B cell (primary cell): ENCODE results near the gene SURF6. TPM values are rescaled to one million over a fixed set of nuclear protein-coding genes. Genes with fewer than 3 reads are reported as not detected.
A peak's percentile ranks its signal among the peaks of the same experiment; 100 is the strongest.

Experiments
- ATAC-seq: fragments of 200-7000 bp; cut with Tn5 transposase; one replicate; pipeline ENCODE4 v1.10.0; 2021; ENCODE audit warnings: low read depth, mild to moderate bottlenecking, moderate number of reproducible peaks, moderate library complexity
- CTCF ChIA-PET: fragments of 350-600 bp; sonication (Branson Sonifier 250); formaldehyde crosslinking; loops from one replicate; lab custom pipeline; 2021; ENCODE audit warnings: antibody characterized with exemption, inconsistent platforms; lab: Charles Lee
- POLR2A ChIA-PET: fragments of 350-600 bp; sonication (Branson Sonifier 250); formaldehyde crosslinking; loops from one replicate; lab custom pipeline; 2021; ENCODE audit warnings: antibody characterized with exemption; lab: Charles Lee
- DNase-seq: peaks from one replicate; pipeline ENCODE4 v3.0.0; 2013
- H2AFZ ChIP-seq: 2 replicates; pipeline ENCODE4 v1.6.1; 2012; ENCODE audit warnings: mild to moderate bottlenecking, low read depth, low read length; ENCODE audit not compliant: insufficient read depth, poor library complexity, severe bottlenecking
- H3K27ac ChIP-seq, 2 donors: 1 replicate in 1 of 2; 2 replicates in 1 of 2; pipeline ENCODE4 v1.5.1; 2012 to 2013; ENCODE audit warnings: low read length in 2 of 2, mild to moderate bottlenecking in 2 of 2, moderate library complexity in 1 of 2
- H3K27me3 ChIP-seq, 4 experiments: fragments of 200-600 bp in 1 of 4; sonication (generic) in 1 of 4; replicated peaks in 1 of 4; 1 replicate in 2 of 4; 2 replicates in 2 of 4; pipeline versions ENCODE4 v1.6.1 to v1.7.0; 2013 to 2016; ENCODE audit warnings: low read length in 3 of 4, mild to moderate bottlenecking in 2 of 4, mixed read lengths in 1 of 4, moderate library complexity in 1 of 4; ENCODE audit not compliant: insufficient read depth in 4 of 4, control insufficient read depth in 3 of 4; ENCODE audit errors: control extremely low read depth in 1 of 4
- H3K36me3 ChIP-seq, 2 experiments: replicated peaks in 1 of 2; 1 replicate in 1 of 2; 2 replicates in 1 of 2; pipeline versions ENCODE4 v1.6.1 to v1.7.1; 2013; ENCODE audit warnings: low read length in 1 of 2; ENCODE audit not compliant: insufficient read depth in 2 of 2, control insufficient read depth in 1 of 2; ENCODE audit errors: control extremely low read depth in 1 of 2, extremely low read depth in 1 of 2
- H3K4me1 ChIP-seq, 2 donors: fragments of 200-600 bp in 1 of 2; sonication (generic) in 1 of 2; 1 replicate in 1 of 2; 2 replicates in 1 of 2; pipeline versions ENCODE4 v1.5.1 to v1.6.1; 2013 to 2017; ENCODE audit warnings: low read length in 2 of 2; ENCODE audit not compliant: control insufficient read depth in 2 of 2, insufficient read depth in 2 of 2
- H3K4me2 ChIP-seq: replicated peaks from 2 replicates; pipeline ENCODE3; 2012; ENCODE audit warnings: mild to moderate bottlenecking, low read depth, low read length; ENCODE audit not compliant: poor library complexity, severe bottlenecking
- H3K4me3 ChIP-seq, 5 experiments: fragments of 200-600 bp in 1 of 5; sonication (generic) in 1 of 5; 1 replicate in 3 of 5; 2 replicates in 2 of 5; pipeline versions ENCODE4 v1.5.1 to v1.7.0; 2011 to 2016; ENCODE audit warnings: low read length in 4 of 5, mild to moderate bottlenecking in 4 of 5, low read depth in 2 of 5, control low read depth in 1 of 5, moderate library complexity in 1 of 5; ENCODE audit not compliant: insufficient read depth in 1 of 5; ENCODE audit errors: control extremely low read depth in 1 of 5, extremely low read depth in 1 of 5
- H3K79me2 ChIP-seq: fragments of 200-600 bp; sonication (generic); one replicate; pipeline ENCODE4 v1.6.0; 2016; ENCODE audit warnings: low read length; ENCODE audit not compliant: control insufficient read depth, insufficient read depth
- H3K9ac ChIP-seq: fragments of 200-600 bp; sonication (generic); 2 replicates; pipeline ENCODE4 v1.6.1; 2017; ENCODE audit warnings: mild to moderate bottlenecking, low read length, moderate library complexity
- H3K9me3 ChIP-seq, 3 donors: one replicate each; pipeline versions ENCODE4 v1.6.1 to v1.7.1; 2013; ENCODE audit warnings: low read length in 2 of 3; ENCODE audit not compliant: control insufficient read depth in 2 of 3, insufficient read depth in 1 of 3; ENCODE audit errors: control extremely low read depth in 1 of 3
- H4K20me1 ChIP-seq: 2 replicates; pipeline ENCODE4 v1.6.0; 2012; ENCODE audit warnings: mild to moderate bottlenecking, low read length; ENCODE audit not compliant: insufficient read depth, control insufficient read depth, poor library complexity, severe bottlenecking
- H3K27ac Mint-ChIP-seq: one replicate; pipeline ENCODE4 v1.8.0; 2021; ENCODE audit warnings: mixed read lengths
- H3K27me3 Mint-ChIP-seq: one replicate; pipeline ENCODE4 v1.8.0; 2021; ENCODE audit warnings: mixed read lengths
- H3K4me1 Mint-ChIP-seq: one replicate; pipeline ENCODE4 v1.8.0; 2021; ENCODE audit warnings: mixed read lengths
- H3K4me3 Mint-ChIP-seq: one replicate; pipeline ENCODE4 v1.8.0; 2021; ENCODE audit warnings: mixed read lengths
- H3K9me3 Mint-ChIP-seq: one replicate; pipeline ENCODE4 v1.8.0; 2022; ENCODE audit warnings: mixed read lengths; ENCODE audit not compliant: insufficient read depth
- CTCF ChIP-seq: fragments of 200-600 bp; IDR thresholded peaks from one replicate; pipeline ENCODE4 v1.8.0; 2022; ENCODE audit warnings: antibody characterized with exemption, mild to moderate bottlenecking
- EZH2 ChIP-seq: IDR thresholded peaks from 2 replicates; pipeline ENCODE4 v1.6.1; 2012; ENCODE audit warnings: borderline replicate concordance, low read depth, mild to moderate bottlenecking, moderate library complexity, low read length; ENCODE audit not compliant: insufficient read depth, poor library complexity, severe bottlenecking
- WGBS: methylation state at CpG from one replicate; pipeline ENCODE4 v1.1.5; 2013; ENCODE audit warnings: missing lambda C conversion rate; ENCODE audit not compliant: insufficient coverage; 5-methylcytosine and 5-hydroxymethylcytosine counted together
- intact Hi-C: fragments of 100-400 bp; cut with micrococcal nuclease; formaldehyde crosslinking; loops from one replicate; pipeline ENCODE4 v1.10.0; 2022
- polyA plus RNA-seq: library from polyadenylated mRNA; depleted of rRNA; stranded (reverse); fragments of >200 nt; gene quantifications from 2 replicates; pipeline ENCODE4 v1.2.3, GENCODE V29; 2012
- total RNA-seq, 2 donors: library from RNA; stranded (reverse); fragments of 120-200 nt in 1 of 2; gene quantifications; 1 replicate in 1 of 2; 2 replicates in 1 of 2; pipeline versions ENCODE4 v1.2.3 to v1.2.4, GENCODE V29; 2013 to 2022

Gene SURF6
- total and polyA plus RNA-seq, 2 donors (not counting 1 experiment from before 2014, with no cell fraction given) = 14.7 to 25.9 TPM

- WGBS = 77% methylated on average over 11 of the region's 11 CpGs
- no peak overlapping the region for H3K27ac Mint-ChIP-seq
- no peak overlapping the region for H2AFZ ChIP-seq
- intact Hi-C loops = no loop called here
- H3K9ac ChIP-seq = no peak overlapping the region
- H3K27ac ChIP-seq = peak overlapping the region in 1 of 2 donors; percentile 11
- H3K4me1 Mint-ChIP-seq = peaks cover 52% of the 10 kb centered on the region
- H3K4me3 ChIP-seq = no peak overlapping the region
- peaks cover 38% of the 10 kb centered on the region for H3K79me2 ChIP-seq
- H3K4me1 ChIP-seq = peaks cover 38 to 55% of the 10 kb centered on the region in 2 donors
- H3K9me3 Mint-ChIP-seq = no peaks in the 10 kb centered on the region
- H3K4me3 Mint-ChIP-seq = no peak overlapping the region
- H4K20me1 ChIP-seq = peaks cover 5% of the 10 kb centered on the region
- peaks cover 0 to 58% of the 10 kb centered on the region in 2 experiments for H3K36me3 ChIP-seq
- H3K4me2 ChIP-seq = no peak overlapping the region
- no peaks in the 10 kb centered on the region for H3K27me3 Mint-ChIP-seq
- TF ChIP-seq CTCF = peak; percentile 21
- TF ChIP-seq EZH2 = no peak
- POLR2A ChIA-PET = no interaction called here
- H3K9me3 ChIP-seq = peaks cover 0 to 9% (median 3%) of the 10 kb centered on the region in 3 donors
- DNase-seq (no peak), ATAC-seq (no peak)
- CTCF ChIA-PET = no interaction called here
- H3K27me3 ChIP-seq = no peaks in the 10 kb centered on the region
These were observed 6.6 kb upstream of the SURF6 start for GRCh38 chr9:133342570-133342969.

- peaks cover 38 to 54% of the 10 kb centered on the region in 2 donors for H3K4me1 ChIP-seq
- Mint-ChIP-seq H3K9me3 (no peaks in the 10 kb centered on the region), H3K27me3 (no peaks in the 10 kb centered on the region), H3K4me3 (peak overlapping the region; percentile 23), H3K27ac (peak overlapping the region; percentile 83), H3K4me1 (peaks cover 53% of the 10 kb centered on the region)
- WGBS = 96% methylated on average over 12 of the region's 12 CpGs
- no peak overlapping the region for H3K4me3 ChIP-seq
- peaks cover 5% of the 10 kb centered on the region for H4K20me1 ChIP-seq
- no peak for TF ChIP-seq EZH2
- POLR2A ChIA-PET = no interaction called here
- peak overlapping the region; percentile 67 for H3K4me2 ChIP-seq
- ATAC-seq (no peak), DNase-seq (no peak)
- CTCF ChIA-PET = no interaction called here
- no peak overlapping the region for H2AFZ ChIP-seq
- peak overlapping the region; percentile 75 for H3K27ac ChIP-seq
- H3K79me2 ChIP-seq = peaks cover 34% of the 10 kb centered on the region
- peaks cover 0 to 58% of the 10 kb centered on the region in 2 experiments for H3K36me3 ChIP-seq
- peaks cover 0 to 9% (median 3%) of the 10 kb centered on the region in 3 donors for H3K9me3 ChIP-seq
- intact Hi-C loops = no loop called here
- H3K9ac ChIP-seq = no peak overlapping the region
- H3K27me3 ChIP-seq = no peaks in the 10 kb centered on the region
These were observed 6.0 kb upstream of the SURF6 start for GRCh38 chr9:133342069-133342406.
